HFF-Myc (cell line): ENCODE results near the gene ZNF138.
"Not testable (repeated sequence)": the region's sequence is repeated elsewhere in the genome, so short reads cannot be mapped to it uniquely, and the experiment has no call there.

Experiments used
- DNase-seq: peaks from one replicate; pipeline ENCODE4 v3.0.0-alpha.2; 2011; ENCODE audit warnings: low read depth; ENCODE audit errors: extremely low read depth
- H3K4me3 ChIP-seq: replicated peaks from 2 replicates; pipeline ENCODE4 v1.5.1; 2011; ENCODE audit warnings: low read depth, mild to moderate bottlenecking, control low read depth, low read length
- TF ChIP-seq, protein P1 (sequence below): IDR thresholded peaks from 2 replicates; pipeline ENCODE4 v1.5.1; 2012; ENCODE audit warnings: mild to moderate bottlenecking, low read depth, low read length, control low read depth; ENCODE audit errors: missing control alignments

The ZNF138 gene

GRCh38 chr7:64863021-64863420 is 68.8 kb downstream of the ZNF138 start:
- no peak overlapping the region for H3K4me3 ChIP-seq
- TF ChIP-seq, protein P1, sequence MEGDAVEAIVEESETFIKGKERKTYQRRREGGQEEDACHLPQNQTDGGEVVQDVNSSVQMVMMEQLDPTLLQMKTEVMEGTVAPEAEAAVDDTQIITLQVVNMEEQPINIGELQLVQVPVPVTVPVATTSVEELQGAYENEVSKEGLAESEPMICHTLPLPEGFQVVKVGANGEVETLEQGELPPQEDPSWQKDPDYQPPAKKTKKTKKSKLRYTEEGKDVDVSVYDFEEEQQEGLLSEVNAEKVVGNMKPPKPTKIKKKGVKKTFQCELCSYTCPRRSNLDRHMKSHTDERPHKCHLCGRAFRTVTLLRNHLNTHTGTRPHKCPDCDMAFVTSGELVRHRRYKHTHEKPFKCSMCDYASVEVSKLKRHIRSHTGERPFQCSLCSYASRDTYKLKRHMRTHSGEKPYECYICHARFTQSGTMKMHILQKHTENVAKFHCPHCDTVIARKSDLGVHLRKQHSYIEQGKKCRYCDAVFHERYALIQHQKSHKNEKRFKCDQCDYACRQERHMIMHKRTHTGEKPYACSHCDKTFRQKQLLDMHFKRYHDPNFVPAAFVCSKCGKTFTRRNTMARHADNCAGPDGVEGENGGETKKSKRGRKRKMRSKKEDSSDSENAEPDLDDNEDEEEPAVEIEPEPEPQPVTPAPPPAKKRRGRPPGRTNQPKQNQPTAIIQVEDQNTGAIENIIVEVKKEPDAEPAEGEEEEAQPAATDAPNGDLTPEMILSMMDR, result no peak
- no peak for DNase-seq

- not testable (repeated sequence) for H3K4me3 ChIP-seq, DNase-seq
These were observed 69.3 kb downstream of the ZNF138 start for GRCh38 chr7:64863530-64863929.

GRCh38 chr7:64863969-64864368 is 69.7 kb downstream of the ZNF138 start:
- H3K4me3 ChIP-seq, result no peak overlapping the region
- DNase-seq, result no peak
- TF ChIP-seq, protein P1, result no peak

DNA sequence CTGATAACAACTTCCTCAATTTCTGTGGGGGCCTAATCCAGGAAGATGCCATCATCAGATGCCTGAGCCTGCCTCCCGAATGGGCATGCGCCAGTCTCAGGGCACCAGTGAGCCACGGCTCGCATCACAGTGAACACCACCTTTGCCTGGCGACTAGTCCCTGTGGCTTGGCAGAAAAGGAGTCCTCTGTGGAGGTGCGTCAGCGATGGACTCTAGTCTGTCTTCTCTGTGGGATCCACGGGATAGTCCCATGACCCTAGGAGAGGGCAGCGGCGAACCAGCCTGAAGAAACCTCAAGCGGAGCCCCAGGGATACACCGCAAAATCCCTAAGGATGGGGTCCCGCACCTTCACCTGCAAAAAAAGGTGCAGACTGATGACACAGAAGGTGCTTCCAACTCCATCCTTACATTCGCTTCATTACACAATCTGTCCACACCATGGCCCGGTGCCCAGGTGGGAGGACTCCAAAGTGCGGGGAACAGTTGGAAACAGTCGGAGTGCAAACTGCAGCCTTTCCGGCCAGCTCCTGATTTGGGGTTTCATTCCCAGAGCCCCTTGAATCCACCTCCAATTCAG is 73.7 kb downstream of the ZNF138 start:
- TF ChIP-seq, protein P1, result no peak

GRCh38 chr7:64868499-64868898 is 74.3 kb downstream of the ZNF138 start:
- H3K4me3 ChIP-seq, result no peak overlapping the region
- no peak for DNase-seq
- TF ChIP-seq, protein P1, result no peak

More for the DNA sequence above, 73.7 kb downstream of the ZNF138 start:
- H3K4me3 ChIP-seq, result no peak overlapping the region
- no peak for DNase-seq

DNA sequence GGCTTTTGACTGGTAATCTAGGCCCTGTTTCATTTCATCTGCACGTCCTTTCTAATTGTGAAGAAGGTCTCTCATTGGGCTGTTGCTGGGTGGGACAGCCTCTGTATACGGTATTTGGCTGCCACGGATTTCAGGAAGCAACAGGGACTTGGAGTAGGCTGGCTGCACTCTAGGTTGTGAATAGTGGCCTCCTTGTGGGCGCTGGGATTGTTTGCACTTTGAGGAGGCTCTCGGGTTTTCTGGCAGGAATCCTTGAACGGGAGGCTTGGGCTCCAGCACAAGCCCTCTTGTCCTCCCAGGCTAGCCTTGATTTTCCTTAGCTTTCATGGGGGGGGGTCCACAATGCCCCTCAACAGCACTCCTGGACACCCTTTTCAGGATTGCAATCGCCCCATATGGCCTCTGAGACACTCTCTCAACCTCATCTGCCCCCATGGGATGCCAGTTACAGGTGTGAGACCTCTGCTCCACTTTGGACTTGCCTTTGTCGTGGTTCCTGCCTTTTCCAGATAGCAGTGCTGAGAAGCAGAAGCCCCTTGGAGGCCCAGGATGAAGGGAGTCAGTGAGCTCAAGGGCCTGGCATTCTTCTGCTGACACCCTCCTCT is 75.0 kb downstream of the ZNF138 start:
- TF ChIP-seq, protein P1, result no peak
- no peak for DNase-seq
- H3K4me3 ChIP-seq, result no peak overlapping the region

DNA sequence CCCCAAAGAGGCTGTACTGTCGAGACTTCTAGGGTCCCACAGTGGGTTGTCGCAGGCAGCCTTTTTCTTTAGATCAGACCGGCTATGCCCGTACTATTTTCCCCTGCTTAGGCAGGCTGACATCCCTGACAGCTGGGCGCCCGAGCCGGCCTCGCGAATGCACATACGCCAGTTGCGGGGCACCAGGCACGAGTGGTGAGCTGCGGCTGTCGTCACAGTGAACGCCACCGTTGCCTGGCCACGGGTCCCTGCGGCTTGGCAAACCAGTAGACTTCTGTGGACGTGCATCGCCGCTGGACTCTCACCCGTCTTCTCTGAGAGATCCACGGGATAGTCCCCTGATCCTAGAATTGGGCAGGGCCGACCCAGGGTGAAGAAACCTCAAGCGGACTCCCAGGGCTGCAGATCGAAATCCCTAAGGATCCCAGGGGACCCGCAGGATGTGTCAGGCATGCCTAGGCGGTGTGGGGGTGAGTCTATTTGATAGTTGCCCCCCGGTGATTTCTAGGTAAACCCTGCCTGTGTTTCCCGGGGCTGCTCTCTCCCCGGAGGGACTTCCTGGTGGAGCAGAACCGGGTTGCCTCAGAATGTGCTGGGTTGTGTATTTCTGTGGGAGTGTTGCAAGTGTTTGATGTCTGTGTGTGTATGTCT is 75.8 kb downstream of the ZNF138 start:
- TF ChIP-seq, protein P1, result no peak
- H3K4me3 ChIP-seq, result no peak overlapping the region
- no peak for DNase-seq
